Esophagus muscularis mucosa (tissue), 4 donors: ENCODE results near the gene ORMDL3. TPM values are rescaled to one million over a fixed set of nuclear protein-coding genes. Genes with fewer than 3 reads are reported as not detected.

ENCODE experiments used
- DNase-seq: peaks from one replicate; pipeline ENCODE4 v3.0.0-alpha.2; 2017; ENCODE audit errors: extremely low spot score
- H3K27ac ChIP-seq, 4 donors: fragments of 200-600 bp; sonication (generic); replicated peaks in 1 of 4; 1 replicate in 3 of 4; 2 replicates in 1 of 4; pipeline ENCODE4 v1.5.1; 2016 to 2019; ENCODE audit warnings: mild to moderate bottlenecking in 1 of 4
- H3K27me3 ChIP-seq, 4 donors: fragments of 200-600 bp; sonication (generic); one replicate each; pipeline versions ENCODE4 v1.5.1 to v1.6.0; 2016 to 2019
- H3K36me3 ChIP-seq, 4 donors: fragments of 200-600 bp; sonication (generic); one replicate each; pipeline ENCODE4 v1.5.1; 2016 to 2019
- H3K4me1 ChIP-seq, 4 donors: fragments of 200-600 bp; sonication (generic); one replicate each; pipeline ENCODE4 v1.5.1; 2016 to 2019
- H3K4me3 ChIP-seq, 4 donors: fragments of 200-600 bp; sonication (generic); 1 replicate in 2 of 4; 2 replicates in 2 of 4; pipeline ENCODE4 v1.5.1; 2016 to 2019; ENCODE audit warnings: mild to moderate bottlenecking in 4 of 4, moderate library complexity in 1 of 4
- H3K9me3 ChIP-seq, 4 donors: fragments of 200-600 bp; sonication (generic); 1 replicate in 3 of 4; 2 replicates in 1 of 4; pipeline ENCODE4 v1.5.1; 2016 to 2019
- CTCF ChIP-seq, 3 experiments: fragments of 200-600 bp in 2 of 3; fragments of 450-650 bp in 1 of 3; sonication (generic) in 2 of 3; IDR thresholded peaks; one replicate each; pipeline ENCODE4 v1.5.1; 2017 to 2019; ENCODE audit warnings: antibody characterized with exemption in 3 of 3, mild to moderate bottlenecking in 2 of 3, moderate library complexity in 1 of 3
- EP300 ChIP-seq: sonication (generic); formaldehyde crosslinking; IDR thresholded peaks from one replicate; pipeline ENCODE4 v1.6.1; 2017; ENCODE audit warnings: antibody characterized with exemption
- POLR2A ChIP-seq: fragments of 450-650 bp; IDR thresholded peaks from one replicate; pipeline ENCODE4 v1.6.1; 2017; ENCODE audit warnings: antibody characterized with exemption, moderate library complexity, mild to moderate bottlenecking, low read depth
- POLR2AphosphoS5 ChIP-seq, 2 donors: sonication (generic); formaldehyde crosslinking; IDR thresholded peaks; one replicate each; pipeline ENCODE4 v1.6.1; 2017; ENCODE audit warnings: antibody characterized with exemption in 2 of 2
- WGBS: methylation state at CpG from one replicate; pipeline ENCODE4 v1.1.5; 2018; 5-methylcytosine and 5-hydroxymethylcytosine counted together
- intact Hi-C: fragments of 100-400 bp; cut with DNase I; formaldehyde crosslinking; loops from one replicate; pipeline ENCODE4 v1.15.1; 2023
- total RNA-seq, 4 donors: library from RNA; depleted of rRNA; stranded (reverse); fragments of >200 nt; gene quantifications; one replicate each; pipeline versions ENCODE4 v1.1.0 to v1.2.1, GENCODE V29; 2016

Gene ORMDL3
- total RNA-seq, 4 donors from 2014 or later, result 33.2 to 68.6 (median 45.9) TPM

GRCh38 chr17:39916918-39917317 is 10.5 kb downstream of the ORMDL3 start:
- no peaks in the 10 kb centered on the region for H3K27me3 ChIP-seq
- WGBS, result 93% methylated on average over 7 of the region's 7 CpGs
- no peak overlapping the region for H3K4me3 ChIP-seq
- TF ChIP-seq EP300, result no peak
- no peak for TF ChIP-seq POLR2A
- no peak for TF ChIP-seq CTCF (IDR thresholded peaks at IDR 0.05)
- TF ChIP-seq POLR2AphosphoS5 (IDR thresholded peaks at IDR 0.05), result no peak
- no peak overlapping the region for H3K27ac ChIP-seq
- intact Hi-C loops, result no loop called here
- no peaks in the 10 kb centered on the region for H3K4me1 ChIP-seq
- H3K36me3 ChIP-seq, result peaks cover 12 to 44% (median 29%) of the 10 kb centered on the region in 4 donors
- no peak for DNase-seq
- no peaks in the 10 kb centered on the region for H3K9me3 ChIP-seq

GRCh38 chr17:39915559-39915958 is 11.8 kb downstream of the ORMDL3 start:
- intact Hi-C loops, result no loop called here
- Histone ChIP-seq H3K4me1 (no peaks in the 10 kb centered on the region), H3K9me3 (no peaks in the 10 kb centered on the region), H3K4me3 (no peak overlapping the region), H3K36me3 (peaks cover 13 to 39% (median 19%) of the 10 kb centered on the region in 4 donors), H3K27ac (no peak overlapping the region), H3K27me3 (no peaks in the 10 kb centered on the region)
- DNase-seq, result no peak
- TF ChIP-seq POLR2A (no peak), EP300 (no peak), CTCF (IDR thresholded peaks at IDR 0.05) (no peak), POLR2AphosphoS5 (IDR thresholded peaks at IDR 0.05) (no peak)
- 86% methylated on average over 4 of the region's 4 CpGs for WGBS

- H3K4me1 ChIP-seq, result no peaks in the 10 kb centered on the region
- H3K27ac ChIP-seq, result no peak overlapping the region
- H3K4me3 ChIP-seq, result no peak overlapping the region
- no peaks in the 10 kb centered on the region for H3K27me3 ChIP-seq
- DNase-seq, result no peak
- TF ChIP-seq POLR2AphosphoS5 (IDR thresholded peaks at IDR 0.05) (no peak), EP300 (no peak)
- WGBS, result 77% methylated on average over 3 of the region's 3 CpGs
- no peaks in the 10 kb centered on the region for H3K9me3 ChIP-seq
- intact Hi-C loops, result no loop called here
- H3K36me3 ChIP-seq, result peaks cover 7 to 38% (median 13%) of the 10 kb centered on the region in 4 donors
Measured at GRCh38 chr17:39913989-39914388, 13.4 kb downstream of the ORMDL3 start.

- Histone ChIP-seq H3K36me3 (peaks cover 7 to 29% (median 13%) of the 10 kb centered on the region in 4 donors), H3K4me3 (no peak overlapping the region), H3K9me3 (no peaks in the 10 kb centered on the region), H3K27me3 (no peaks in the 10 kb centered on the region), H3K27ac (no peak overlapping the region), H3K4me1 (no peaks in the 10 kb centered on the region)
- no peak for DNase-seq
- intact Hi-C loops, result no loop called here
- TF ChIP-seq POLR2A (no peak), CTCF (IDR thresholded peaks at IDR 0.05) (no peak), EP300 (no peak), POLR2AphosphoS5 (IDR thresholded peaks at IDR 0.05) (no peak)
- WGBS, result 91% methylated on average over 6 of the region's 6 CpGs
Measured at GRCh38 chr17:39908789-39909352, 18.5 kb downstream of the ORMDL3 start.

- intact Hi-C loops, result no loop called here
- TF ChIP-seq POLR2A (no peak), EP300 (no peak), CTCF (IDR thresholded peaks at IDR 0.05) (no peak), POLR2AphosphoS5 (IDR thresholded peaks at IDR 0.05) (no peak)
- WGBS, result 70% methylated on average over 2 of the region's 3 CpGs
Measured at GRCh38 chr17:39904990-39905288, 22.5 kb downstream of the ORMDL3 start.

More at GRCh38 chr17:39904990-39905288, 22.5 kb downstream of the ORMDL3 start:
- peaks cover 4 to 17% (median 8%) of the 10 kb centered on the region in 4 donors for H3K36me3 ChIP-seq
- H3K4me1 ChIP-seq, result no peaks in the 10 kb centered on the region
- H3K4me3 ChIP-seq, result no peak overlapping the region
- H3K27me3 ChIP-seq, result no peaks in the 10 kb centered on the region
- H3K27ac ChIP-seq, result no peak overlapping the region
- DNase-seq, result no peak
- H3K9me3 ChIP-seq, result no peaks in the 10 kb centered on the region
